ENCODE results near the gene HINT2. TPM values are rescaled to one million over a fixed set of nuclear protein-coding genes. Genes with fewer than 3 reads are reported as not detected.

The HINT2 gene
- total and polyA plus RNA-seq, 2 donors from 2014 or later: 55.1 to 307 TPM

DNA sequence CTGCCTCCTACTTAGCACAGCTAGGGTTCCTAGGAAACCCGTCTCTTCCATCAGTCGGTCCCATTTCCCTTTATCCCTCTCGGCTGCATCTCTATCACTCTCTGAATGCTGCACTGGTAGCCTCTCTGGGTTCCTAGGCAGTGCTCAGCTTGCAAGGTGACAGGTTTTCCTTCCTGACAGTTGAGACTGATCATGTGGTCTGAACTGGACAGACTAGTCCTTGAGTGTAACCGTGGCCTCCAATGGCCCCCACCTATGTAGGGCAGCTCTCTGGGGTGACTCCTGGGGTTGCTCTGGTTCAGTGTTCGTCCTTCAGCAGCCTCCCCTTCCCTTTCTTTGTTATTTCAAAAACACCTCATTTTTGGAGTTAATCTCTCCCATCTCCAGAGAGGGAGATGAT, 18.0 kb upstream of the HINT2 start:
- H3K9me3 ChIP-seq (ENCODE audit: control insufficient read depth in 2 of 3, insufficient read depth in 1 of 3, low read length in 3 of 3): no peaks in the 10 kb centered on the region
- TF ChIP-seq, protein P1, sequence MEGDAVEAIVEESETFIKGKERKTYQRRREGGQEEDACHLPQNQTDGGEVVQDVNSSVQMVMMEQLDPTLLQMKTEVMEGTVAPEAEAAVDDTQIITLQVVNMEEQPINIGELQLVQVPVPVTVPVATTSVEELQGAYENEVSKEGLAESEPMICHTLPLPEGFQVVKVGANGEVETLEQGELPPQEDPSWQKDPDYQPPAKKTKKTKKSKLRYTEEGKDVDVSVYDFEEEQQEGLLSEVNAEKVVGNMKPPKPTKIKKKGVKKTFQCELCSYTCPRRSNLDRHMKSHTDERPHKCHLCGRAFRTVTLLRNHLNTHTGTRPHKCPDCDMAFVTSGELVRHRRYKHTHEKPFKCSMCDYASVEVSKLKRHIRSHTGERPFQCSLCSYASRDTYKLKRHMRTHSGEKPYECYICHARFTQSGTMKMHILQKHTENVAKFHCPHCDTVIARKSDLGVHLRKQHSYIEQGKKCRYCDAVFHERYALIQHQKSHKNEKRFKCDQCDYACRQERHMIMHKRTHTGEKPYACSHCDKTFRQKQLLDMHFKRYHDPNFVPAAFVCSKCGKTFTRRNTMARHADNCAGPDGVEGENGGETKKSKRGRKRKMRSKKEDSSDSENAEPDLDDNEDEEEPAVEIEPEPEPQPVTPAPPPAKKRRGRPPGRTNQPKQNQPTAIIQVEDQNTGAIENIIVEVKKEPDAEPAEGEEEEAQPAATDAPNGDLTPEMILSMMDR (IDR thresholded peaks at IDR 0.05; ENCODE audit: borderline replicate concordance, extremely low read depth, insufficient read depth): no peak
- no peak for FAIRE-seq
- DNase-seq: peak in 1 of 5 donors; percentile 23
- intact Hi-C loops (cut with DNase I): no loop called here
- H3K27me3 ChIP-seq (ENCODE audit: control insufficient read depth, insufficient read depth, low read length): no peaks in the 10 kb centered on the region
- no peak overlapping the region for H3K9ac ChIP-seq (ENCODE audit: low read length in 3 of 3)
- H3K36me3 ChIP-seq (ENCODE audit: control insufficient read depth in 2 of 3, insufficient read depth in 3 of 3, low read length in 3 of 3): no peaks in the 10 kb centered on the region
- peak overlapping the region; percentile 44 to 52 for H3K27ac ChIP-seq (ENCODE audit: low read depth in 2 of 2, low read length in 2 of 2)
- peaks cover 0 to 36% (median 20%) of the 10 kb centered on the region in 3 donors for H3K4me1 ChIP-seq (ENCODE audit: control insufficient read depth in 2 of 3, insufficient read depth in 2 of 3, low read depth in 1 of 3, low read length in 3 of 3)
- no peak overlapping the region for H3K4me3 ChIP-seq (ENCODE audit: low read length in 3 of 3)

DNA sequence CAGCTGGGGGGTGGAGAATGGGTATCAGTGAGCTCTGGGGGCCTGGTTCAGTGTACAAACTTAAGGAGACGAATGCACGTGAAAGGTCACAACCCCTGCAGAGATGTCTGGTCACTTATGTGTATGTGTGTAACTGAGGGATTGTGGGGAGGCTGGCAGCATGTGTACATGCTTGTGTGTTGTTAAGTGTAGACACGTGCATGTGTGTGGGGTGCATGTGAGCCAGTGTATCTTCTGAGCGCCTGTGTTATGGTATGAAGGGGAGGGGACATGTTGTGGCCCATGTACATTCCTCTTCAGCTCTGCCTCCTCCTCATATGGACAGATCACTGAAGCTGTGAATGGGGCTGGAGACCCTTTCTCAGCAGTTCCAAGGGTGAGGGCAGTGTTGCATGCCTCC, 16.2 kb upstream of the HINT2 start:
- no peak overlapping the region for H3K9ac ChIP-seq (ENCODE audit: low read length in 3 of 3)
- no peak overlapping the region for H3K27ac ChIP-seq (ENCODE audit: low read depth in 2 of 2, low read length in 2 of 2)
- H3K4me1 ChIP-seq (ENCODE audit: control insufficient read depth in 2 of 3, insufficient read depth in 2 of 3, low read depth in 1 of 3, low read length in 3 of 3): peaks cover 0 to 34% (median 20%) of the 10 kb centered on the region in 3 donors
- FAIRE-seq (no peak), DNase-seq (no peak)
- intact Hi-C loops (cut with DNase I): no loop called here
- no peaks in the 10 kb centered on the region for H3K27me3 ChIP-seq (ENCODE audit: control insufficient read depth, insufficient read depth, low read length)
- TF ChIP-seq, protein P1 (IDR thresholded peaks at IDR 0.05; ENCODE audit: borderline replicate concordance, extremely low read depth, insufficient read depth): no peak
- H3K36me3 ChIP-seq (ENCODE audit: control insufficient read depth in 2 of 3, insufficient read depth in 3 of 3, low read length in 3 of 3): no peaks in the 10 kb centered on the region
- no peaks in the 10 kb centered on the region for H3K9me3 ChIP-seq (ENCODE audit: control insufficient read depth in 2 of 3, insufficient read depth in 1 of 3, low read length in 3 of 3)
- no peak overlapping the region for H3K4me3 ChIP-seq (ENCODE audit: low read length in 3 of 3)

GRCh38 chr9:35829764-35830096, 14.9 kb upstream of the HINT2 start:
- H3K4me3 ChIP-seq (ENCODE audit: low read length in 3 of 3): peak overlapping the region; percentile 60 to 90 (median 61)
- intact Hi-C loops (cut with DNase I): no loop called here
- H3K27ac ChIP-seq (ENCODE audit: low read depth in 2 of 2, low read length in 2 of 2): peak overlapping the region; percentile 88 to 93
- TF ChIP-seq, protein P1 (IDR thresholded peaks at IDR 0.05; ENCODE audit: borderline replicate concordance, extremely low read depth, insufficient read depth): no peak
- DNase-seq (no peak), FAIRE-seq (no peak)
- no peaks in the 10 kb centered on the region for H3K27me3 ChIP-seq (ENCODE audit: control insufficient read depth, insufficient read depth, low read length)
- H3K9me3 ChIP-seq (ENCODE audit: control insufficient read depth in 2 of 3, insufficient read depth in 1 of 3, low read length in 3 of 3): no peaks in the 10 kb centered on the region
- H3K4me1 ChIP-seq (ENCODE audit: control insufficient read depth in 2 of 3, insufficient read depth in 2 of 3, low read depth in 1 of 3, low read length in 3 of 3): peaks cover 0 to 33% (median 16%) of the 10 kb centered on the region in 3 donors
- H3K36me3 ChIP-seq (ENCODE audit: control insufficient read depth in 2 of 3, insufficient read depth in 3 of 3, low read length in 3 of 3): no peaks in the 10 kb centered on the region
- H3K9ac ChIP-seq (ENCODE audit: low read length in 3 of 3): peak overlapping the region; percentile 37 to 84 (median 44)
